K562 (cell line): ENCODE measurements around the gene RUNX3. TPM values are rescaled to one million over a fixed set of nuclear protein-coding genes. Genes with fewer than 3 reads are reported as not detected.
A peak's percentile ranks its signal among the peaks of the same experiment; 100 is the strongest.

Source experiments
- ATAC-seq: fragments of 200-7000 bp; cut with Tn5 transposase; 3 replicates; pipeline ENCODE4 v1.9.1; 2020; ENCODE audit warnings: moderate library complexity
- BruUV-seq: library from RNA; stranded (reverse); fragments of 400-500 nt; replicated peaks from 2 replicates; lab custom pipeline; 2021; lab: Mats Ljungman, UMichigan
- CTCF ChIA-PET: fragments of 300-600 bp; formaldehyde crosslinking; extraction: SDS; loops from one replicate; lab custom pipeline; 2021; ENCODE audit warnings: low intra/inter-chr PET ratio; lab: Yijun Ruan, JAX
- POLR2A ChIA-PET: fragments of 300-600, 350-650 bp; sonication (Branson Sonifier 250); formaldehyde crosslinking; extraction: SDS; loops from one replicate; lab custom pipeline; 2021; ENCODE audit warnings: antibody characterized with exemption, inconsistent platforms; lab: Yijun Ruan, JAX
- DNase-seq, 4 experiments: peaks; one replicate each; pipeline versions ENCODE4 v3.0.0 to v3.0.0-alpha.2; 2011 to 2018; ENCODE audit warnings: low spot score in 3 of 4, mixed read lengths in 3 of 4; ENCODE audit errors: extremely low read depth in 1 of 4
- FAIRE-seq: peaks from 2 replicates; lab custom pipeline; 2011; peaks lifted over from hg19 to GRCh38; lab: Jason Lieb, UNC
- H2AFZ ChIP-seq: 2 replicates; pipeline ENCODE4 v1.6.0; 2011; ENCODE audit warnings: low read depth, low read length, control low read depth, inconsistent platforms
- H3K27ac ChIP-seq: fragments of 200-600 bp; 3 replicates; pipeline ENCODE4 v1.8.0; 2011; ENCODE audit warnings: low read depth, mild to moderate bottlenecking, control low read depth, inconsistent platforms, low read length, moderate library complexity, mixed read lengths; ENCODE audit errors: extremely low read depth
- H3K27me3 ChIP-seq, 2 experiments: fragments of 300-600 bp in 1 of 2; 2 replicates in 1 of 2; 3 replicates in 1 of 2; pipeline versions ENCODE4 v1.6.0 to v1.8.0; 2011; ENCODE audit warnings: inconsistent platforms in 2 of 2, low read length in 2 of 2, mild to moderate bottlenecking in 1 of 2, mixed read lengths in 1 of 2, moderate library complexity in 1 of 2; ENCODE audit not compliant: control insufficient read depth in 2 of 2, insufficient read depth in 2 of 2
- H3K36me3 ChIP-seq: fragments of 300-600 bp; 3 replicates; pipeline ENCODE4 v1.8.0; 2011; ENCODE audit warnings: mild to moderate bottlenecking, low read length, inconsistent platforms; ENCODE audit not compliant: control insufficient read depth, insufficient read depth
- H3K4me1 ChIP-seq, 2 experiments: fragments of 200-600 bp in 1 of 2; replicated peaks in 1 of 2; 2 replicates in 1 of 2; 3 replicates in 1 of 2; pipeline versions ENCODE4 v1.5.1 to v1.8.0; 2011; ENCODE audit warnings: inconsistent platforms in 2 of 2, low read length in 2 of 2, mild to moderate bottlenecking in 1 of 2, mixed read lengths in 1 of 2, moderate library complexity in 1 of 2; ENCODE audit not compliant: control insufficient read depth in 2 of 2, insufficient read depth in 2 of 2
- H3K4me2 ChIP-seq: 2 replicates; pipeline ENCODE4 v1.6.1; 2011; ENCODE audit warnings: low read length, control low read depth, inconsistent platforms, mixed read lengths; ENCODE audit not compliant: insufficient read depth
- H3K4me3 ChIP-seq: fragments of 200-600 bp; sonication (generic), shearing (Covaris generic); 2 replicates; pipeline ENCODE4 v1.5.1; 2016; ENCODE audit warnings: control low read depth, inconsistent platforms
- H3K79me2 ChIP-seq: fragments of 200-600 bp; 3 replicates; pipeline ENCODE4 v1.8.0; 2011; ENCODE audit warnings: low read length, inconsistent platforms; ENCODE audit not compliant: control insufficient read depth, insufficient read depth
- H3K9ac ChIP-seq, 2 experiments: 2 replicates each; pipeline versions ENCODE4 v1.6.0 to v1.6.1; 2011; ENCODE audit warnings: low read depth in 2 of 2, low read length in 2 of 2, control low read depth in 1 of 2, inconsistent platforms in 1 of 2, mild to moderate bottlenecking in 1 of 2, mixed read lengths in 1 of 2; ENCODE audit not compliant: insufficient read depth in 1 of 2
- H3K9me1 ChIP-seq: one replicate; pipeline ENCODE4 v1.6.0; 2011; ENCODE audit warnings: inconsistent platforms, mild to moderate bottlenecking, low read length, moderate library complexity; ENCODE audit not compliant: control insufficient read depth, insufficient read depth
- H3K9me3 ChIP-seq: replicated peaks from 2 replicates; pipeline ENCODE4 v1.5.1; 2011; ENCODE audit warnings: low read depth, low read length, inconsistent platforms; ENCODE audit not compliant: control insufficient read depth, insufficient read depth
- H4K20me1 ChIP-seq: replicated peaks from 2 replicates; pipeline ENCODE4 v1.6.1; 2011; ENCODE audit warnings: low read length, inconsistent platforms, mixed read lengths; ENCODE audit not compliant: control insufficient read depth, insufficient read depth
- CBFA2T3 ChIP-seq: fragments of 450-650 bp; IDR thresholded peaks from 2 replicates; pipeline ENCODE4 v1.6.1; 2017
- EWSR1 ChIP-seq: fragments of 450-650 bp; IDR thresholded peaks from 2 replicates; pipeline ENCODE4 v1.6.1; 2018; ENCODE audit warnings: borderline replicate concordance, mild to moderate bottlenecking, low read depth, moderate library complexity; ENCODE audit not compliant: partially characterized antibody
- NBN ChIP-seq: fragments of 450-650 bp; IDR thresholded peaks from 2 replicates; pipeline ENCODE4 v1.6.1; 2016; ENCODE audit warnings: low read depth, mild to moderate bottlenecking
- POLR2H ChIP-seq: IDR thresholded peaks from 2 replicates; pipeline ENCODE4 v1.6.1; 2016; ENCODE audit warnings: missing genetic modification characterization, low read depth, mild to moderate bottlenecking, control low read depth, missing compliant biosample characterization, moderate library complexity
- PPARD ChIP-seq: fragments of 250-450 bp; sonication (Bioruptor Pico); IDR thresholded peaks from 2 replicates; pipeline ENCODE4 v1.8.0; 2022; ENCODE audit warnings: inconsistent platforms, mild to moderate bottlenecking, moderate library complexity
- SIN3A ChIP-seq, 2 experiments: fragments of 150-350 bp in 1 of 2; IDR thresholded peaks; 2 replicates each; pipeline ENCODE4 v1.6.1; 2011 to 2016; ENCODE audit warnings: borderline replicate concordance in 2 of 2, low read depth in 2 of 2, low read length in 2 of 2, mild to moderate bottlenecking in 2 of 2, moderate library complexity in 2 of 2; ENCODE audit not compliant: control insufficient read depth in 1 of 2
- SMARCA5 ChIP-seq: fragments of 450-650 bp; IDR thresholded peaks from 2 replicates; pipeline ENCODE4 v1.6.1; 2016
- TAF7 ChIP-seq: fragments of 450-650 bp; IDR thresholded peaks from 2 replicates; pipeline ENCODE4 v1.6.1; 2016; ENCODE audit warnings: missing genetic modification characterization, missing compliant biosample characterization
- XRCC4 ChIP-seq: IDR thresholded peaks from one replicate; pipeline ENCODE4 v1.6.1; 2011; ENCODE audit not compliant: insufficient read depth, insufficient read length; ENCODE audit errors: extremely low read depth
- ZNF224 ChIP-seq: sonication (generic); formaldehyde crosslinking; IDR thresholded peaks from 2 replicates; pipeline ENCODE4 v1.8.0; 2022; ENCODE audit warnings: mild to moderate bottlenecking, missing genetic modification reagents
- ZNF354B ChIP-seq: fragments of 250-450 bp; sonication (Bioruptor Pico); IDR thresholded peaks from 2 replicates; pipeline ENCODE4 v1.4.0; 2020
- WGBS: fragments of 100-300 bp; shearing (Covaris generic); methylation state at CpG from one replicate; pipeline ENCODE4 v1.1.6; 2016; ENCODE audit warnings: low coverage, mixed read lengths; ENCODE audit not compliant: insufficient coverage; ENCODE audit errors: missing lambda C conversion rate; 5-methylcytosine and 5-hydroxymethylcytosine counted together
- in situ Hi-C: fragments of 300-500 bp; cut with MboI; formaldehyde crosslinking; loops from 4 replicates; pipeline ENCODE4 v1.15.0; 2018; ENCODE audit warnings: inconsistent platforms, mixed read lengths
- intact Hi-C: fragments of 100-400 bp; cut with micrococcal nuclease; formaldehyde crosslinking; loops from 2 replicates; pipeline ENCODE4 v1.14.2; 2022
- polyA plus RNA-seq, 8 experiments: library from polyadenylated mRNA; depleted of rRNA in 4 of 8; stranded (reverse) in 5 of 8; unstranded in 3 of 8; fragments of >200 nt; fragmentation: Nextera tagmentation in 2 of 8; fragmentation: Illumina TruSeq in 1 of 8; extraction: Ambion mirVana in 2 of 8; extraction: Trizol in 1 of 8; gene quantifications; 2 replicates each; pipeline versions ENCODE4 v1.2.1 to v1.2.3, GENCODE V29; 2011 to 2014; ENCODE audit warnings: inconsistent platforms in 1 of 8, missing spikeins in 1 of 8
- total RNA-seq, 7 experiments: library from RNA; depleted of rRNA in 6 of 7; stranded (reverse); fragments of >200 nt in 6 of 7; fragmentation: Illumina TruSeq in 2 of 7; extraction: Trizol in 2 of 7; gene quantifications; 2 replicates each; pipeline versions ENCODE4 v1.2.1 to v1.2.3, GENCODE V29; 2011 to 2021; ENCODE audit warnings: low replicate concordance in 1 of 7
- TF ChIP-seq, protein P1 (sequence below), 2 experiments: IDR thresholded peaks in 1 of 2; conservative IDR thresholded peaks in 1 of 2; 2 replicates each; pipeline ENCODE4 v1.6.1; 2016; ENCODE audit warnings: low read depth in 2 of 2, mild to moderate bottlenecking in 1 of 2, missing compliant biosample characterization in 1 of 2, missing genetic modification characterization in 1 of 2, moderate library complexity in 1 of 2
- TF ChIP-seq, protein P2 (sequence below): fragments of 250-450 bp; sonication (Bioruptor Pico); IDR thresholded peaks from 2 replicates; pipeline ENCODE4 v1.5.0; 2022; ENCODE audit warnings: mild to moderate bottlenecking

Gene RUNX3
- total and polyA plus RNA-seq, 9 of the 15 experiments (the other 6 are each of a cell fraction or from before 2014, with no cell fraction given): 0.01 to 0.64 (median 0.09) TPM

DNA sequence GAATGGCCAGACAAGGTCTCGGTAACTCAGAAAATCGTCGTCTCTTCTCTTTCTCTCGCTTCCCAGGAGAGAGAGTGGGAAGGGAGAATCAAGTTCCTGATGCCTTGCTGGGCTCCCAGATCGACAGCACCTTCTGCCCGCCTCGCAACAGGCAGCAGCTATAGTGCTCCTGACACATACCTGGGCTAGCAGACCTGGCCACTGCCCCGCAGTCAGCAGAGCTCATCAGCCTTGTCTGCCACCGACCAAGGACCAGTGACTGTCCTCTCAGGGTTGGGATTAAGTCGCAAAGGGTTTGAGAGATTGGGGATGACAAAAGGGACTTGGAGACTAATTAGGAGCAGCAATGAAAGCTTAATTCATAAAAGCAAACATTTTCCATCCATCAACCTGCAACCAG, 4.1 kb downstream of the RUNX3 start:
- no peaks in the 10 kb centered on the region for H3K36me3 ChIP-seq
- ChIA-PET CTCF (no interaction called here), POLR2A (interaction anchor here (0.6 to 1.5 kb wide), 6 partner anchors 10 to 492 kb away, joined by 3 to 4 read pairs (median 3); no protein-coding TSS in a partner anchor)
- no TSS peak for BruUV-seq
- peaks cover 0 to 21% of the 10 kb centered on the region in 2 experiments; a peak in 2 of 5 replicates for H3K4me1 ChIP-seq
- in situ Hi-C loops (no loop called here), intact Hi-C loops (no loop called here)
- no peak overlapping the region for H3K9ac ChIP-seq
- H2AFZ ChIP-seq: no peak overlapping the region
- no peak overlapping the region for H3K27ac ChIP-seq
- peak; percentile 70 for FAIRE-seq
- no peak for ATAC-seq
- no peaks in the 10 kb centered on the region for H3K9me3 ChIP-seq
- no peak overlapping the region for H3K4me3 ChIP-seq
- no peak for DNase-seq
- H3K79me2 ChIP-seq: no peaks in the 10 kb centered on the region
- TF ChIP-seq TAF7 (tag) (no peak), POLR2H (tag) (no peak), PPARD (no peak), SMARCA5 (no peak), ZNF224 (no peak), NBN (no peak), EWSR1 (no peak), ZNF354B (CRISPR knock-in tag) (no peak), CBFA2T3 (no peak), SIN3A (IDR thresholded peaks at IDR 0.05; ENCODE audit: borderline replicate concordance in 2 of 2, control insufficient read depth in 1 of 2, low read depth in 2 of 2, low read length in 2 of 2) (no peak), XRCC4 (no peak)
- TF ChIP-seq, protein P1, sequence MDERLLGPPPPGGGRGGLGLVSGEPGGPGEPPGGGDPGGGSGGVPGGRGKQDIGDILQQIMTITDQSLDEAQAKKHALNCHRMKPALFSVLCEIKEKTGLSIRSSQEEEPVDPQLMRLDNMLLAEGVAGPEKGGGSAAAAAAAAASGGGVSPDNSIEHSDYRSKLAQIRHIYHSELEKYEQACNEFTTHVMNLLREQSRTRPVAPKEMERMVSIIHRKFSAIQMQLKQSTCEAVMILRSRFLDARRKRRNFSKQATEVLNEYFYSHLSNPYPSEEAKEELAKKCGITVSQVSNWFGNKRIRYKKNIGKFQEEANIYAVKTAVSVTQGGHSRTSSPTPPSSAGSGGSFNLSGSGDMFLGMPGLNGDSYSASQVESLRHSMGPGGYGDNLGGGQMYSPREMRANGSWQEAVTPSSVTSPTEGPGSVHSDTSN (CRISPR knock-in tag; IDR thresholded peaks at IDR 0.05; ENCODE audit: low read depth): no peak
- TF ChIP-seq, protein P1 (tag; conservative IDR thresholded peaks at IDR 0.05; ENCODE audit: low read depth): no peak
- TF ChIP-seq, protein P2, sequence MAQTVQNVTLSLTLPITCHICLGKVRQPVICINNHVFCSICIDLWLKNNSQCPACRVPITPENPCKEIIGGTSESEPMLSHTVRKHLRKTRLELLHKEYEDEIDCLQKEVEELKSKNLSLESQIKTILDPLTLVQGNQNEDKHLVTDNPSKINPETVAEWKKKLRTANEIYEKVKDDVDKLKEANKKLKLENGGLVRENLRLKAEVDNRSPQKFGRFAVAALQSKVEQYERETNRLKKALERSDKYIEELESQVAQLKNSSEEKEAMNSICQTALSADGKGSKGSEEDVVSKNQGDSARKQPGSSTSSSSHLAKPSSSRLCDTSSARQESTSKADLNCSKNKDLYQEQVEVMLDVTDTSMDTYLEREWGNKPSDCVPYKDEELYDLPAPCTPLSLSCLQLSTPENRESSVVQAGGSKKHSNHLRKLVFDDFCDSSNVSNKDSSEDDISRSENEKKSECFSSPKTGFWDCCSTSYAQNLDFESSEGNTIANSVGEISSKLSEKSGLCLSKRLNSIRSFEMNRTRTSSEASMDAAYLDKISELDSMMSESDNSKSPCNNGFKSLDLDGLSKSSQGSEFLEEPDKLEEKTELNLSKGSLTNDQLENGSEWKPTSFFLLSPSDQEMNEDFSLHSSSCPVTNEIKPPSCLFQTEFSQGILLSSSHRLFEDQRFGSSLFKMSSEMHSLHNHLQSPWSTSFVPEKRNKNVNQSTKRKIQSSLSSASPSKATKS: no peak
- WGBS: 0% methylated on average over 9 of the region's 10 CpGs
- H4K20me1 ChIP-seq: no peaks in the 10 kb centered on the region; the same call in 1 of the 2 replicates
- H3K27me3 ChIP-seq: peaks cover 70 to 88% of the 10 kb centered on the region in 2 experiments
- H3K9me1 ChIP-seq: no peaks in the 10 kb centered on the region
- H3K4me2 ChIP-seq: no peak overlapping the region
